DLD1 (cell line): ENCODE measurements around the gene PADI3.

Source experiments
- in situ Hi-C: cut with HindIII; loops from 2 replicates; pipeline ENCODE4 v1.10.0; 2017; ENCODE audit warnings: low sequenced_read_pairs

Gene PADI3, protein sequence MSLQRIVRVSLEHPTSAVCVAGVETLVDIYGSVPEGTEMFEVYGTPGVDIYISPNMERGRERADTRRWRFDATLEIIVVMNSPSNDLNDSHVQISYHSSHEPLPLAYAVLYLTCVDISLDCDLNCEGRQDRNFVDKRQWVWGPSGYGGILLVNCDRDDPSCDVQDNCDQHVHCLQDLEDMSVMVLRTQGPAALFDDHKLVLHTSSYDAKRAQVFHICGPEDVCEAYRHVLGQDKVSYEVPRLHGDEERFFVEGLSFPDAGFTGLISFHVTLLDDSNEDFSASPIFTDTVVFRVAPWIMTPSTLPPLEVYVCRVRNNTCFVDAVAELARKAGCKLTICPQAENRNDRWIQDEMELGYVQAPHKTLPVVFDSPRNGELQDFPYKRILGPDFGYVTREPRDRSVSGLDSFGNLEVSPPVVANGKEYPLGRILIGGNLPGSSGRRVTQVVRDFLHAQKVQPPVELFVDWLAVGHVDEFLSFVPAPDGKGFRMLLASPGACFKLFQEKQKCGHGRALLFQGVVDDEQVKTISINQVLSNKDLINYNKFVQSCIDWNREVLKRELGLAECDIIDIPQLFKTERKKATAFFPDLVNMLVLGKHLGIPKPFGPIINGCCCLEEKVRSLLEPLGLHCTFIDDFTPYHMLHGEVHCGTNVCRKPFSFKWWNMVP

GRCh38 chr1:17248781-17249180, at the start of gene PADI3:
Gene PADI3 (plus strand): TSS chr1:17249098. CDS start chr1:17249138, 40 bp downstream.
- in situ Hi-C loops, result no loop called here

GRCh38 chr1:17199267-17200044, 49.4 kb upstream of the PADI3 start:
- in situ Hi-C loops, result no loop called here

- in situ Hi-C loops, result no loop called here
Measured at GRCh38 chr1:17200246-17200645, 48.7 kb upstream of the PADI3 start.

DNA sequence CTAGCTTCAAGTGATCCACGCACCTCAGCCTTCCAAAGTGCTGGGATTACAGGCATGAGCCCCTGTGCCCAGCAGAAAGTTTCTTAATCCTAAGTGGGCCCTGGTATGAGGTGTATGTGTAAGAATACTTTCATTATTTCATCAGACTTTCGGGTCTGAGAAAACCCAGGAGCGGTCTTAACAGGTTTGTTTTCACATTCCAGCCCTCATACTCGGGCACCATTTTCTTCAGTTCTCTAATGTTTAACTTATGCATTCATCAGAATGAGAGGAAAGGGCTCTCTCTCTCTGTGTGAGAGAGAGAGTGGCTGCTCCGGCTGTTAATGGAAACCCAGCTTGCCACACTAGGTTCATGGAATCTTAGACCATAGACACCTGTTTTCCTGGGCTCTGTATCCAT, 48.1 kb upstream of the PADI3 start:
- in situ Hi-C loops, result no loop called here

GRCh38 chr1:17201201-17202021, 47.5 kb upstream of the PADI3 start:
- in situ Hi-C loops, result no loop called here

GRCh38 chr1:17204546-17205440, 44.1 kb upstream of the PADI3 start, which contains the start of gene PADI1:
Gene PADI1 (plus strand): TSS chr1:17205128. CDS start chr1:17205218, 90 bp downstream.
- in situ Hi-C loops, result no loop called here

GRCh38 chr1:17205652-17206051, 43.2 kb upstream of the PADI3 start:
- in situ Hi-C loops, result no loop called here

GRCh38 chr1:17206196-17206595, 42.7 kb upstream of the PADI3 start:
- in situ Hi-C loops, result no loop called here

DNA sequence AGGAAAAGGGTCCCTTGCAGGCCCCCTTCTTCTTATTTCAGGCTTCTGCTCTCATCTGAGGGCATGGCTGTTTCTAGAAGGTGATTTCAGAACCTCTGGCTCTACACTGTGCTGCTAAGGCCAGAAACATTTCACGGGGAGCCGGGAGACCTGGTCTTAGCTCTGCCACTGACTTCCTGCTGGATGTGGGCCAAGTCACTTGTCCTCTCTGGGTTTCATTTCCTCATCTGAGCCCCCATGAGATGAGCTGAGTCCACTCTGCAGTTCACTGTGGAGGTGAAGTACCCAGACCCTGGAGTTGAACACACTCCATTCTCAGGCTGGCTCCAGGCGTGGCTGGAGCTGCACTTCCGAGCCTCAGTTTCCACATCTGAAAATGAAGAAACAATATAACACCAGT, 41.9 kb upstream of the PADI3 start:
- in situ Hi-C loops, result no loop called here

GRCh38 chr1:17207540-17207939, 41.4 kb upstream of the PADI3 start:
- in situ Hi-C loops, result no loop called here

DNA sequence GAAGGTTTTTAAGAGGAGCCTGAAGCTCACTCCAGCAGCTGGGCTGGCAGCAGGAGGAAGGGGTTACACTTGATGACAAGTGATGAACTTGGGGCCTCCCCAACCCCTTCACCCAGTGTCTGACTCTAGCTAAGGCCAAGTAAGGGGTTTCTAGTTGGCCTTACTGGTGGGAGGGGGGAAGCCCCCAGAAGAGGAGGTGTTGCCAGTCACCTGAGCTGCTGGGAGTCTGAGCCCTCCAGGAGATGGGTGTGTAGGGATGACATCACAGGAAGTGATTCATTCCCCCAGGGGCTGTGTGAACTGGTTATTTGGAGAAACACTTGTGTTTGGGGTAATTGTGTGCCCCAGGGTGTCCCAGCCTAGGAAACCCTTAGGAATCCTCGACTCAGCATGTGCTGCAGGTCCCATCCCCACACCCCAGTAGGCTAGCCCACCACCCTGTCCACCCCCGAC, 40.9 kb upstream of the PADI3 start:
- in situ Hi-C loops, result no loop called here

GRCh38 chr1:17208546-17208945, 40.4 kb upstream of the PADI3 start:
- in situ Hi-C loops, result no loop called here

DNA sequence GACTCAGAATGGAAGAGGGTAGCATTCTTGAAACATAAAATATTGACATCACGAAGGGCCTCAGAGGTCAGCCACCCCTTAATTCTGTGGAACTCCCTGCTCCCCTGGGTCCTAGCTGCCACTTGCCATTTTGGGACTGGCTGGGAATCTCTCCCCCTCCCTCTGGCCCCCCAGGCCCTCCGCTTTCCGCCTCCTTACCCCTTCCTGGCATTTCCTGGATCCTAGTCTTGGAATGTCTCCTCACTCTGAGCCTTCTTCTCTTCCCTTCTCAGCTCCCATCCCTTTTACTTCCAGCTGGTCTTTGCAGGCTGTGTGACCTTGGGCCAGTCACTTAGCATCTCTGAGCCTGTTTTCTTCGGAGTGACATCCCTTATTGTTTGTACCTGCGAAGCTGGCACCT, 39.5 kb upstream of the PADI3 start:
- in situ Hi-C loops, result no loop called here

- in situ Hi-C loops, result no loop called here
Measured at GRCh38 chr1:17210176-17210575, 38.7 kb upstream of the PADI3 start.

- in situ Hi-C loops, result no loop called here
Measured at GRCh38 chr1:17211377-17211776, 37.5 kb upstream of the PADI3 start.

DNA sequence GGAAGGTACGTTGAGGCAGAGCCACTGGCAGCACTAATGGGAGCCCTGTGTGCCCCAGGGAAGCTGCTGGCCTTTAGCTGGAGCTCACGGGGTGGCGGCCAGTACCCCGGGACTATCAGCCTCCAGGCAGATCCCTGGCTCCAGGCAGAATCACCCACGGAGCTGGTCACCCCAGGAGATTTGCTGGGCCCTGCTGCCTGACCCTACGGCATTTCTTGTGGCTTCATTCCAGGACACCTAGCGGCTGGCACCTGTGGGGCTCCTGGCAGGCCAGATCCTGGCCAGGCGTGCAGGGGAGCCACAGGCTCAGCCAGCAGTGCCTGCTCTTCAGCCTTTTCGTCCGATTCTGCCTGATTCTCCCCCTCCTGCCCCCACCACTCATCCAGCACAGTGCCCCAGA, 36.9 kb upstream of the PADI3 start:
- in situ Hi-C loops, result no loop called here

DNA sequence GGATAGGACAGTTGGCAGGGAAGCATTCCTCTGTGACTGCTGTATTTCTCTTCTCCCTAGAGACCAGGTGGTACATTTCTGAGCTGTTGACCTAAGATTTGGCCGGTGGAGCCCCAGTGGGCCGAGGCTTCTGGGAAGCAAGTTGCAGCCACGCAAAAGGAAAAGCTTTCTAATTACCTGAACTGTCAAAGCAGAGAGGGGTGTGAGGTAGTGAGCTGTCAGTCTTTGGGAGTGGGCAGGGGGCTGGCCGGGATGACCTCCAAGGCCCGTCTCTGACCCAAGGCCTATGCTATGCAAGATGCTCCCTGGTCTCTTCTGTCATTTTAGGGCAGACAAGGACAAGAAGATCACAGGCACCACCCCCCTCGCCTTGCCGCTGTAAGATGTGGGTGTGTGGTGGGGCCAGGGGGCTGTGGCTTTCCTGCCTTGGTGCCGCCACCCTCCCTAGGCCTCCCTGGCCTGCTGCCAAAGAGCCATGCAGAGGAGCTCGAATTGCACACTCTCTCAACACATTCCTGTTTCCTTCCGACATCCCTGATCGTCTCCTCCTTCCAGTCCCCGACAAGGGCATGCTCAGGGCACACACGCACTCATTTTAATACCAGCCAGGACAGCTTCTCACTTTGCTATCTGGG, 36.3 kb upstream of the PADI3 start:
- in situ Hi-C loops, result no loop called here

GRCh38 chr1:17213148-17213781, 35.6 kb upstream of the PADI3 start:
- in situ Hi-C loops, result no loop called here

- in situ Hi-C loops, result no loop called here
Measured at GRCh38 chr1:17213782-17214148, 35.1 kb upstream of the PADI3 start.
